ENCODE data around the gene TOP3B. TPM values are rescaled to one million over a fixed set of nuclear protein-coding genes. Genes with fewer than 3 reads are reported as not detected.

Gene TOP3B
- total and polyA plus RNA-seq, 4 donors, result 11.9 to 34.2 (median 23.0) TPM

DNA sequence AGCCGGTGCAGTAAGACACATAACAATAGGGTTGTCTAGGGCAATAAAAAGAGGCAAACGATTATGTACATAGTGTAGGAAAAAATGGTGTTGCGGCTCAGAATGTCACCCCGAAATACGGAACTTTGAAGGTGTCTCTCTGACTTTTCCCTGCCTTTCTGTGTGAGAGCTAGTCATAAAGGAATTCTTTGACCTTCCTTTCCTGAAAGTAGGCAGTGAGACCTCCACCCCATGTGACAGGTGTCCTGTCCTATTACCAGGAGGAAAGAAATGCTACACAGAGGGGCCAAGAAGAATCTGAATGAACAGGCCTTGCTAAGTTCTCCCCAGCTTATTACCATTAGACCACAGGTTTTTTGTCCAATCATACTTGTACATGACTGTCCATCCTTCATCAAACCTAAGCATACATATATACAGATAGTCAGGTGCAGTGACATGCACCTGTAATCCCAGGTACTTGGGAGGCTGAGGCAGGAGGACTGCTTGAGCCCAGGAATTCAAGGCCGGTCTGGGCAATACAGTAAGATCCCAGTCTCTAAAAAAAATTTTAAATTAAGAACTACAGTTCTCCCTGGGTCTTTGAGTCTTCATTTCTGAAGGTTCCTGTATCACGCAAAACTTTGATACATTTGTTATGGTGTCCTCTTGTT lies 16.1 kb upstream of the TOP3B start:
- Histone ChIP-seq H3K36me3 (ENCODE audit: control insufficient read depth in 4 of 4, insufficient read depth in 4 of 4, low read length in 4 of 4) (no peaks in the 10 kb centered on the region), H3K27me3 (ENCODE audit: control insufficient read depth in 3 of 3, insufficient read depth in 3 of 3, low read length in 2 of 3) (peaks cover 0 to 6% (median 0%) of the 10 kb centered on the region in 3 donors), H3K4me3 (no peak overlapping the region), H3K4me1 (ENCODE audit: control insufficient read depth in 5 of 5, insufficient read depth in 5 of 5, low read length in 5 of 5) (no peaks in the 10 kb centered on the region), H3K9ac (ENCODE audit: insufficient read depth in 1 of 2, low read length in 2 of 2) (no peak overlapping the region), H3K27ac (ENCODE audit: low read depth in 1 of 2, low read length in 1 of 2) (no peak overlapping the region), H3K9me3 (ENCODE audit: control insufficient read depth in 4 of 4, insufficient read depth in 3 of 4, low read length in 3 of 4) (no peaks in the 10 kb centered on the region)
- no peak for DNase-seq
- no peak for ATAC-seq (ENCODE audit: insufficient read depth, low FRiP score)
- WGBS, 2 donors, result 89% methylated on average over 7 of the region's 7 CpGs
- TF ChIP-seq, protein P1, sequence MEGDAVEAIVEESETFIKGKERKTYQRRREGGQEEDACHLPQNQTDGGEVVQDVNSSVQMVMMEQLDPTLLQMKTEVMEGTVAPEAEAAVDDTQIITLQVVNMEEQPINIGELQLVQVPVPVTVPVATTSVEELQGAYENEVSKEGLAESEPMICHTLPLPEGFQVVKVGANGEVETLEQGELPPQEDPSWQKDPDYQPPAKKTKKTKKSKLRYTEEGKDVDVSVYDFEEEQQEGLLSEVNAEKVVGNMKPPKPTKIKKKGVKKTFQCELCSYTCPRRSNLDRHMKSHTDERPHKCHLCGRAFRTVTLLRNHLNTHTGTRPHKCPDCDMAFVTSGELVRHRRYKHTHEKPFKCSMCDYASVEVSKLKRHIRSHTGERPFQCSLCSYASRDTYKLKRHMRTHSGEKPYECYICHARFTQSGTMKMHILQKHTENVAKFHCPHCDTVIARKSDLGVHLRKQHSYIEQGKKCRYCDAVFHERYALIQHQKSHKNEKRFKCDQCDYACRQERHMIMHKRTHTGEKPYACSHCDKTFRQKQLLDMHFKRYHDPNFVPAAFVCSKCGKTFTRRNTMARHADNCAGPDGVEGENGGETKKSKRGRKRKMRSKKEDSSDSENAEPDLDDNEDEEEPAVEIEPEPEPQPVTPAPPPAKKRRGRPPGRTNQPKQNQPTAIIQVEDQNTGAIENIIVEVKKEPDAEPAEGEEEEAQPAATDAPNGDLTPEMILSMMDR (IDR thresholded peaks at IDR 0.05; ENCODE audit: control extremely low read depth, extremely low read depth), result no peak

DNA sequence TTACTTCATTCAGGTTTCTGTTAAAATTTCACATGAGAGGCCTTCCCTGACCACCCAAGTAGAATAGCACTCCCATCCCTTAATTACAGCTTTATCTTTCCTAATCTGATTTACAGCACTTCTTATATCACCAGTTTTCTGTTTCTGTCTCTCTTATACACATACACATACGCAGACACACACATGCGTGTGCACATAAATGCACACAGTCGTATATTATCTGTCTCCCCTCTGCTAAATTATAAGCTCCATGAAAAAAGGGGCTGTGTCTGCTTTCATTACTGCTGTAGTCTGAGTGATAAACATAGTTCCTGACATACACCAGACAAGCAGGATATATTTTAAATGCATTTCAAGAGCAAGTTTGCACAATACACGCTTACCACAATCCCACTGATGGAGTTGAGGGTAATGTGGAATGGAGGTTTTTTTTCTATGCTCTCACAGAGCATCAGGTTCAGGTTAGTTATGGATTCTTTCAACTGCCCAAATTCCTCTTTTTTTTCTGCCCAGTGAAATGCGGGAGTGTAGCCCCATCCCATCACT lies 13.7 kb upstream of the TOP3B start:
- no peak overlapping the region for H3K27ac ChIP-seq (ENCODE audit: low read depth in 1 of 2, low read length in 1 of 2)
- no peaks in the 10 kb centered on the region for H3K4me1 ChIP-seq (ENCODE audit: control insufficient read depth in 5 of 5, insufficient read depth in 5 of 5, low read length in 5 of 5)
- H3K9me3 ChIP-seq (ENCODE audit: control insufficient read depth in 4 of 4, insufficient read depth in 3 of 4, low read length in 3 of 4), result no peaks in the 10 kb centered on the region
- DNase-seq (no peak), ATAC-seq (ENCODE audit: insufficient read depth, low FRiP score) (no peak)
- H3K4me3 ChIP-seq, result no peak overlapping the region
- H3K36me3 ChIP-seq (ENCODE audit: control insufficient read depth in 4 of 4, insufficient read depth in 4 of 4, low read length in 4 of 4), result no peaks in the 10 kb centered on the region
- TF ChIP-seq, protein P1 (IDR thresholded peaks at IDR 0.05; ENCODE audit: control extremely low read depth, extremely low read depth), result no peak
- no peak overlapping the region for H3K9ac ChIP-seq (ENCODE audit: insufficient read depth in 1 of 2, low read length in 2 of 2)
- WGBS, 2 donors, result 80 to 85% methylated on average over 5 of the region's 5 CpGs
- H3K27me3 ChIP-seq (ENCODE audit: control insufficient read depth in 3 of 3, insufficient read depth in 3 of 3, low read length in 2 of 3), result peaks cover 0 to 3% (median 0%) of the 10 kb centered on the region in 3 donors

DNA sequence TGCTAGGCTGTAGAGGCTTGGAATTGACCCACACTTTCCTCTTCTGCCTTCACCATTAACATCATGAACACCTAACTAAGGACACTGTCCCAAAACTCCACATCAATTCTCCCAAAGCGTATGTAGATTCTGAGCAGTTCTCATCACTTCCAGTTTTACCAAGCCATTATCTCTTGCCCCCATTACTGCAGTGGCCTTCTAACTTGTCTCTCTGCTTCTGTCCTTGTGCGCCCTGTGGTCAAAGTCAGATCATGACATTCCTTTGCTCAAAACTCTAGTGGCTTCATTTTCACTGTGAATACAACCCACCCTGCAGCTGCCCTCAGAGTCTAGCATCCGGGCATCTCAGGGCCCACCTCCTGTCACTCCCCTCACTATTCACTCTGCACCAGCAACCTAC lies 13.1 kb upstream of the TOP3B start:
- DNase-seq (no peak), ATAC-seq (ENCODE audit: insufficient read depth, low FRiP score) (no peak)
- Histone ChIP-seq H3K9ac (ENCODE audit: insufficient read depth in 1 of 2, low read length in 2 of 2) (no peak overlapping the region), H3K9me3 (ENCODE audit: control insufficient read depth in 4 of 4, insufficient read depth in 3 of 4, low read length in 3 of 4) (no peaks in the 10 kb centered on the region), H3K27ac (ENCODE audit: low read depth in 1 of 2, low read length in 1 of 2) (no peak overlapping the region), H3K27me3 (ENCODE audit: control insufficient read depth in 3 of 3, insufficient read depth in 3 of 3, low read length in 2 of 3) (peaks cover 0 to 3% (median 0%) of the 10 kb centered on the region in 3 donors), H3K36me3 (ENCODE audit: control insufficient read depth in 4 of 4, insufficient read depth in 4 of 4, low read length in 4 of 4) (no peaks in the 10 kb centered on the region), H3K4me1 (ENCODE audit: control insufficient read depth in 5 of 5, insufficient read depth in 5 of 5, low read length in 5 of 5) (no peaks in the 10 kb centered on the region), H3K4me3 (no peak overlapping the region)
- 90 to 92% methylated on average over 3 of the region's 3 CpGs for WGBS, 2 donors
- TF ChIP-seq, protein P1 (IDR thresholded peaks at IDR 0.05; ENCODE audit: control extremely low read depth, extremely low read depth), result no peak

Measured in lung (tissue), 12 donors.